Measurements from ENCODE around the gene PLEK. TPM values are rescaled to one million over a fixed set of nuclear protein-coding genes. Genes with fewer than 3 reads are reported as not detected.

Gene PLEK
- total and polyA plus RNA-seq, 2 of the 13 experiments (the other 11 are each of a cell fraction or from before 2014, with no cell fraction given), result not detected

GRCh38 chr2:68318914-68319397 lies 46.1 kb upstream of the PLEK start:
- no TSS peak for BruUV-seq (replicated peaks)
- 40% methylated on average over 13 of the region's 27 CpGs for WGBS (ENCODE audit: low lambda C conversion rate)
- Histone ChIP-seq H3K9ac (ENCODE audit: insufficient read depth, low read depth, low read length) (no peak overlapping the region), H3K79me2 (ENCODE audit: insufficient read depth, low read length) (no peaks in the 10 kb centered on the region), H3K27me3 (ENCODE audit: control insufficient read depth in 1 of 2, insufficient read depth in 2 of 2, low read length in 2 of 2) (peaks cover 9 to 39% of the 10 kb centered on the region in 2 experiments), H3K4me3 (replicated peaks in 1 of 3; ENCODE audit: insufficient read depth in 1 of 3, low read depth in 2 of 3, low read length in 3 of 3) (peak overlapping the region; percentile 12 to 53 (median 26); a peak in 2 of 6 replicates), H2AFZ (ENCODE audit: low read length) (no peak overlapping the region), H4K20me1 (ENCODE audit: insufficient read depth, low read length) (no peaks in the 10 kb centered on the region; the same call in 1 of the 2 replicates), H3K9me3 (ENCODE audit: low read length) (no peaks in the 10 kb centered on the region), H3K4me1 (ENCODE audit: insufficient read depth, low read length) (no peaks in the 10 kb centered on the region; the same call in 1 of the 2 replicates), H3K27ac (ENCODE audit: extremely low read length, insufficient read depth, low read length) (no peak overlapping the region), H3K4me2 (ENCODE audit: low read depth, low read length) (peak overlapping the region; percentile 65), H3K36me3 (replicated peaks in 1 of 2; ENCODE audit: control insufficient read depth in 1 of 2, insufficient read depth in 2 of 2, low read length in 2 of 2) (no peaks in the 10 kb centered on the region)
- peak; percentile 72 for ATAC-seq
- FAIRE-seq, result no peak
- ChIA-PET CTCF (ENCODE audit: low intra/inter-chr PET ratio, low total read pairs) (no interaction called here), POLR2A (no interaction called here)
- DNase-seq (ENCODE audit: low spot score), result no peak
- in situ Hi-C loops (cut with HindIII; ENCODE audit: extremely low pct_ligation_motif_present, low pct_unique_long_range_greater_than_20kb) (no loop called here), intact Hi-C loops (cut with micrococcal nuclease; ENCODE audit: unreplicated experiment) (no loop called here)
- TF ChIP-seq, protein P1, sequence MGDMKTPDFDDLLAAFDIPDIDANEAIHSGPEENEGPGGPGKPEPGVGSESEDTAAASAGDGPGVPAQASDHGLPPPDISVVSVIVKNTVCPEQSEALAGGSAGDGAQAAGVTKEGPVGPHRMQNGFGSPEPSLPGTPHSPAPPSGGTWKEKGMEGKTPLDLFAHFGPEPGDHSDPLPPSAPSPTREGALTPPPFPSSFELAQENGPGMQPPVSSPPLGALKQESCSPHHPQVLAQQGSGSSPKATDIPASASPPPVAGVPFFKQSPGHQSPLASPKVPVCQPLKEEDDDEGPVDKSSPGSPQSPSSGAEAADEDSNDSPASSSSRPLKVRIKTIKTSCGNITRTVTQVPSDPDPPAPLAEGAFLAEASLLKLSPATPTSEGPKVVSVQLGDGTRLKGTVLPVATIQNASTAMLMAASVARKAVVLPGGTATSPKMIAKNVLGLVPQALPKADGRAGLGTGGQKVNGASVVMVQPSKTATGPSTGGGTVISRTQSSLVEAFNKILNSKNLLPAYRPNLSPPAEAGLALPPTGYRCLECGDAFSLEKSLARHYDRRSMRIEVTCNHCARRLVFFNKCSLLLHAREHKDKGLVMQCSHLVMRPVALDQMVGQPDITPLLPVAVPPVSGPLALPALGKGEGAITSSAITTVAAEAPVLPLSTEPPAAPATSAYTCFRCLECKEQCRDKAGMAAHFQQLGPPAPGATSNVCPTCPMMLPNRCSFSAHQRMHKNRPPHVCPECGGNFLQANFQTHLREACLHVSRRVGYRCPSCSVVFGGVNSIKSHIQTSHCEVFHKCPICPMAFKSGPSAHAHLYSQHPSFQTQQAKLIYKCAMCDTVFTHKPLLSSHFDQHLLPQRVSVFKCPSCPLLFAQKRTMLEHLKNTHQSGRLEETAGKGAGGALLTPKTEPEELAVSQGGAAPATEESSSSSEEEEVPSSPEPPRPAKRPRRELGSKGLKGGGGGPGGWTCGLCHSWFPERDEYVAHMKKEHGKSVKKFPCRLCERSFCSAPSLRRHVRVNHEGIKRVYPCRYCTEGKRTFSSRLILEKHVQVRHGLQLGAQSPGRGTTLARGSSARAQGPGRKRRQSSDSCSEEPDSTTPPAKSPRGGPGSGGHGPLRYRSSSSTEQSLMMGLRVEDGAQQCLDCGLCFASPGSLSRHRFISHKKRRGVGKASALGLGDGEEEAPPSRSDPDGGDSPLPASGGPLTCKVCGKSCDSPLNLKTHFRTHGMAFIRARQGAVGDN (CRISPR knock-in tag; IDR thresholded peaks at IDR 0.05), result peak; percentile 37; the same call in 1 of the 2 replicates
- TF ChIP-seq PCBP1 (IDR thresholded peaks at IDR 0.05; ENCODE audit: borderline replicate concordance, low read depth, low read length), result no peak

Measured in HepG2 (cell line).